Measurements from ENCODE around the gene ZNF804A.

The ZNF804A gene

DNA sequence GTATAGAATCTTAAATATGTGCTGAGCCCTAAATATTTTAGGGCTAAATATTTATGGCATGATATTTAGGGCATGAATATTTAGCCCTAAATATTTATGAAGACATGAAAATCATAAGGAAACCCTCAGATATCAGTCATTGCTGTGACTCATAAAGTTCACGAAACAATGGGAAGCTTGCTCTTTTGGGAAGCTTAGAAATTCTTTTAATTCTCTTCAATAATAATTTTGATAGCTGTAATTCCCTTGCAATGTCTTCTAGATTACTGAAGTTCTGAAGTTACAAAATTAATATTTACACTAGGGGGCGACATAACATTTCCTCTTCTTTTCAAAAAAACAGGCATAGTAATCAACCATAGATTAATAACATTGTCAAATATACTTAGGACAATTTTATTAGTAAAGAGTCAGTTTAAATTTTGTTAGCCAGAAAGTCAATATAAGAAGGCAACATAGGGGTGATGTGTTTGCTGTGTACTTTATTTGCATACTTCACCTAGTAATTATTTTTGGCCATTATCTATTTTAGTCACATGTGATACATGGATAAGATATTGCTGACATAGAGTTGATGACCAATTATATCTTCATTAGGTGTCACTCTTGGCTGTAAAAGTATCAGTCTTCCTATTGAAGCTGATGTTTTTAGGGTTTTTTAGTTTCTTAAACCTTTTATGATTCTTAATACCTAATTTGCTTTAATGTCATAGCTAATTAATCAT lies 13.2 kb downstream of the ZNF804A start:
- no peak for DNase-seq

DNA sequence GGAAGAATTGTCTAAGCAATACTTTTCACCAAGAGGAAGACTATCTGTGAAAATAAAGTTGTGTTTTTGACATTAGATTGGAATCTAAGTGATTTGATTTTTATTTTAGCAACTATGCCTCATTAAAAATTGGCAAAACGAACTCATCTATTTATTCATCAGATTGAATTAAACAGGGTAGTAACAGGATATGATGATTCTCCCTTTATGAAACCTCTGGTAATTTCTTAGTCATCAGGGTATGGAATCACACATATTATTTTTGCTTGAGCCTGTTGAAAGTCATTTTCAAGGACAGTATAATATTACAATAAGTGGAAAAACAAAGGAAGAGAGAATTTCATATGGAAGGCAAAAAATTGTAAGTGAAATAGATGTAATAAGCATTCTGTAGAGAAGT lies 22.0 kb downstream of the ZNF804A start:
- DNase-seq: no peak

DNA sequence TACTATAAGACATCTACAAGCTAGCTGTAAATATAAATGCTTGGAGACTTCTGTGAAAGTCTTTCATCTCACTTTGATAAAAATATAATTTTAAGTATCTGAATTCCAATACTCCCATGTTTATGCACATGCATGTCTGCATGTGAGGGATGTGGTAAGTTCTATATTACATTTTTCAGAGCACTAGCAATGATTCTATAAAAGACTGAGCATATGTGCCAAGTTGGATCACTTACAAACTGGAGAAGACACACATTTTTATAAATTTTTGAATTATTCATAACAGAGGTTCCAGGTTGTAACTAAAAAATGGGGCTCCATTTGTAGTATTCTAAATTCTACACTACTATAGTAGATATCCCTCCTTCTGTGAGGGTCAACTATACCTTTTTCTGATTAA lies 26.0 kb downstream of the ZNF804A start:
- no peak for DNase-seq

DNA sequence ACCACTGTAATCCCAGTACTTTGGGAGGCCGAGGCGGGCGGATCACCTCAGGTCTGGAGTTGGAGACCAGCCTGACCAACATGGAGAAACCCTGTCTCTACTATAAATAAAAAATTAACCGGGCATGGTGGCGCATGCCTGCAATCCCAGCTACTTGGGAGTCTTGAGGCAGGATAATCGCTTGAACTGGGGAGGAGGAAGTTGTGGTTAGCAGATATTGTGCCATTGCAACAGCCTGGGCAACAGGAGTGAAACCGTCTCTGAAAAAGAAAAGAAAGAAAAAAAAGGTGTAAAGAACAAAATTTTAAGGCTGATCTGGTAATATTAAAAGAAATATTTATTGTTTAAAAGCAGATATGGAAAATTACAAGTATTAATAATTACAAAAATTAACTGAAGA lies 29.7 kb downstream of the ZNF804A start:
- no peak for DNase-seq

DNA sequence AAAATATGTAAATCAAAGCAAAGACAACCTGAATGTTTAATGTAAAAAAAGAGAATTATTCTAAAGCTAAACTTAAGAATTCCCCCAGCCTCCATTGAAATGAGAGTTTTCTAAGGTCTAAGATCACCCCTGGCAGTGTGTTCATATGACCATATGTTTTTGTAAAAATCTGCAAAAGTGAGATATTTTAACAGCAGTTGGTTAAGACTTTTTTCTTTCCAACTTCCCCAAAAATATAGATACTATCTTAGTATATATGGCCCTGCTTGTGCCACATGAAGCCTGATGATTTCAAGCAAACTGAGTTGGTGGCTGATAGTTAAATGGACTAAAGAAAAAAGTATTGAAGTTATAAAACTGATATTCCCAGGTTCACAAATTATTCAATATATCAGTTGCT lies 35.4 kb downstream of the ZNF804A start:
- DNase-seq: no peak

DNA sequence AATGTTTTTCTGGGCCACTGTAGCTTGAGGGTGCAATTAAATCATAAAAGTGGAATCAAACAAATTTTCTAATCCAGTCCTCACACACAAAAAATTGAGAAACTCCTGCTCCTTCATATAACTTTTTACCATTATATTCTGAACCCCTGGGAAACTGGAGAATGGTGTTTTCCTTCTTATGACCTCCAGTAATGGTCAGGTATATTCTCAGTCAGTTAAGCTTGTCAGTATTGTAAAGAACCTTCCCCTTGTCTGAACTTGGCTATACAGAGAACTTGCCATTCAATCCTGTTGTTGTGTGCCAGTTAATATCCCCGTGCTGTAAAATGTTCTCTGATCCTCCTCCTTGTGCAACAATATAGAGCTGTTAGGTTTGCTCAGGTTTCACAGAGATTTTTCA lies 39.5 kb downstream of the ZNF804A start:
- no peak for DNase-seq

DNA sequence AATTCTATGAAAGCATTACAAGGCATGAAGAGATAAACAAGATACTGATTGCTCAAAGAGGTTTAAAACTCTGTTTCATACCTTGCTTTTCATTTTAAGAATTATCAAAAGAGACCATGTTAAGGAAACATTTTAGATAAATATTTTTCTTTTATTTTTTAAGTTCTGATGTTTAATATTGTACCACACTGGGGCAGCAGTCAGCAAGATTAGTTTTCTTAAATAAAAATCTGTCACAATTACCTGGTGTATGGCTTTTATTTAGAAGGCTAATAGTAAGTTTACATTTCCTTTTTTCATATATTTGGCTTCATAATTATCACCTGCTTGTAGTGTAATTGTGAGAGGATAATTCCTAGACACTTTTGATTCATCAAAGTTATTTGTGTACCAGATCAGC lies 46.4 kb downstream of the ZNF804A start:
- DNase-seq: no peak

DNA sequence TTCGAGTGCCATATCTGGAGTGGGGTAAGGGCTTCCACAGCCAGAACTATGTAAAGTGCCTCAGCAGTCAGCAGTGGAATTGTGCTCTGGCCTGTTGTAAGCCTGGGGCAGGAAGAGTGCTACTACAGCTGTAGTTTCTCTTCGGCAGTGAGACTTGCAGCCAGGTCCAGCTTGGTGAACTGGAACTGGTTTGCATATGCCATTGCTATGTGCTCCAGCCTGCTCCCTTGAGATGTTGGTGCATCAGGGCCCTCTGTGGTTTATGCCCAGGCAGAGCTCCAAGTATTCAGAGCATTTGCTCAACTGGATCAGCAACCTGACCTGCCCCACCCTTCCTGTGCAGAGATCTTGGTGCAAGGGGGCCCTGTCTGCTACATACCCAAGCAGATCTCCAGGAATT lies 47.8 kb downstream of the ZNF804A start:
- no peak for DNase-seq

DNA sequence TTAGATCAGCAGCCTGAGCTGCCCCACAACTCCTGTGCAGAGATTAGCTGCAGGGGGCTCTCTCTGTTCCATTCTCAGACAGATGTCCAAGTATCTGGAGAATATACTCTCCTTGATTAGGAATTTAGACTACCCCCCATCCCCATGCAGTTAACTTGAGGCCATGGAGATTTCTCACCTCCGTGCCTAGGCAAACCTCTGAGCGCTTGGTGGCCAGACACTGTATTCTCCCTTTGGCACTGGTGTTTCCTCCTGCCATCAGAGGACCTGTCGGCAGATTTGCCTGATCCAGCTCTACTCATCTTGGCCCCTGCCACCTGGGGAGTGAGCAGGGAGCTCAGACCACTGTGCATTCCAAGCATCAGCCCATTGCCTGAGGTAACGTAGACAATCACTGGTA lies 48.3 kb downstream of the ZNF804A start:
- DNase-seq: no peak

DNA sequence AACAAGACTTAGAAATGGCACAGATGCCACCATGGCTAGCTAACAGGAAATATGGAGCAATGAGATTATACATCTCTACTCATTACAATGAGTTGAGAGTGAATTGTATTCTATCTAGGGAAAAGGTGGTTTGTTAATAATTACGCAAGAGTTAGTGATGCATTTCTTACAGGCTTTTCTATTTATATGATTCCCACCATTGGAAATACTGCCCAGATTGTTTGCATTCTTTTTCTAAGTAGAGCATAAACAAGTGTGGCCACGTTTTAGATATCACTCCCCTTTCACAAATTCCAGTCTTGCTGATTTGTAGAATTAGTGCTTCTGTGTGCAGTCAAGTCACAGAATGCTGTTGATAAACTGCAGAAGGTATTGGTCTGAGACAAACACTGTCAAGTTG lies 56.6 kb downstream of the ZNF804A start:
- DNase-seq: no peak

DNA sequence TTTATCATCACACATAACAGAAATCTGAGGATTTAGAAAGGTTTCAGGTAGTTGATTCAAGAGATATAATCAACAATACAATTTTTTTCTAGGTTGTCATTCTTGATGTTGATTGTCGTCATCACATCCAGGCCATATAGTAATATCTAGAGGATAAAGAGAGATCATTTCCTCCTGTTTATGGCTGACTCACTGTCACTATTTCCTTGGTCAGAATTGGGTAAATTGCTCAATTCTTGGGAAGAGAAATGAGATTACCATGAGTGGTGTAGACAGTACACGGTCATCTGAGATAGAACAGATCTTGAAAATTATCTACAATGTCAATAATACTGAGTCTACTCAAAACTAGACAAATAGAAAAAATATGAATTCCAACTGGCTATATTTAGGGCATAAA lies 78.8 kb downstream of the ZNF804A start:
- no peak for DNase-seq

DNA sequence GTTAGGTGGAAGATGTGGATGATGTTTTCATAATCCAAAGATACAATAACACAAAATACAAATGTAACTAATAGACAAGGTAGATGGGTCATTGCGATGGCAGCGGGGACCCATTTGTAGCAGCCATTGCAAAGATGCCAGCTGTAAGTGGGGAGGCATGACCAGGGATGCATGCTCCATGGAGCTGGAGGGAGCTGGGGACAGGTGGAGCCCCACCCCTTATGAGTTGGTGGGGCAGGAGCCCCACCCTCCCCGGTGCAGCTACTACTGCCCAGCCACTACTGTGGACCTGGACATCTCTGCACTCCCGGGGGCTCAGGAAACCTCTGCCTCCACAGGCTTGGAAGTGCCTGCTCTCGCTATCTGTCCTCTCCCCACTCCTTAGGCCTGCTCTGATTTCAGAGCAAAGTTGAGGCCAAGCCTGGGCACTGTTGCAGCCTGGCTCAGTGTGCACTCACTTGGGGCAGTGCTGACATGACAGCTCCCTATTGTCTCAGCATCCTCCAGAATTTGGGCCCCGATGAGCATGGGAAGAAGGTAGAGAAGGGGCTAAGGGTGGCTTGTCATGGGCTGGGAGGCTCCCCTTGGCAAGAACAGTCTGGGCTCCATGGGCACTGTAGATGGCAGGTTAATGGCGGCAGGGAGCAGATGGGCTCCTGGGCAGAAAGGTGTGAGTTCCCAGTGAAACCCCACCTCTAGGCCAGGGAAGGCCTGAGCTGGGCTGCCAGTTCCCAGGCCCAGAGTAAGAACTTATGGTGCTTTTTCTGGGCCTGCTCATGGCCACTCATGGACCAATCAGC lies 81.1 kb downstream of the ZNF804A start:
- DNase-seq: no peak

DNA sequence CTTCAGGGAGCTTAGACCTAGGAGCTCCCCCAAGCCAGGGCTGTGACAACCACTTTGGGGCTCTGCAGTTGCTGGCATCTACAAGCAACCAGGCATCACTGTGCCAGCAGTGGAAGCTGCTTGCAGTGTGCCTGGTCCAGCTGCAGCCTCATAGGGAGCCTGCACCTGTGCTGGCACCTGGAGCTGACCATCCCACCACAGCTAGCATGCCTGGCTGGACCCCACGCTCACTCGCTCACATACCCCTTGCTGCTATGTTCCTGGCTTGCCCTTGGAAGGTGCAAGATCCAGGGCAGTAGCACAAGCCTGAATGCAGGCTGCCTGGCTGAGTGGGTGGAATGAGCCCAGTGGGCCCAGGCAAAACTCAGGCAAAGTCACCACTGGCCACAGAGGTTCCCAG lies 82.5 kb downstream of the ZNF804A start:
- DNase-seq: no peak

DNA sequence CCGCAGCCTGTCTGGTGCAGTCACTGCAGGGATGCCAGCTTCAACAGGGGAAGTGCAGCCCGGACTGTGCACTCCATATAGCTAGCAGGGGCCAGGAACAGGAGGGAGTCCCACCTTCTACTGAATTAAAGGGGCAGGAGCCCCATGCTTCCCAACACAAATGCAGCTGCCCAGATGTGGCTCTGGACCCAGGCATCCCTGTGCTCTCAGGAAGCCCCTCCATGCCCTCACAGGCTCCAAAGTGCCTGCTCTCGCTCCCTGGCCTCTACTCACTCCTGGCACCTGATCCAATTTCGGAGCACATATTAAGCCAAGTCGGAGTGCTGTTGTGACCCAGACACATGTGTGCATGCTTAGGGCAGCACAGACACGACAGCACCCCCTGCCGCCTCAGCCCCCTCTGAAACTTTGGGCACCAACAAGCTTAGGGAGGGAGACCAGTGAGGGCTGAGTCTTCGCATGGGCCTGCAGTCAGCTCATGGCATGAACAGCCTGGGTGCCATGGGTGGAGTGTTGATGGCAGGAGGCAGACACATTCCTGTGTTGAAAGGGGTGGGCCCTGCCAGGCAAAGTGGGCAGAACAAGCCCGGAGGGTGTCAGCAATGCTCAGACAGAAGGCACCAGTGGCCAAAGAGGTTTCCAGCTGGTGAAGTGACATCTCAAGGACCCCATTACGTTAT lies 83.5 kb downstream of the ZNF804A start:
- DNase-seq: no peak

DNA sequence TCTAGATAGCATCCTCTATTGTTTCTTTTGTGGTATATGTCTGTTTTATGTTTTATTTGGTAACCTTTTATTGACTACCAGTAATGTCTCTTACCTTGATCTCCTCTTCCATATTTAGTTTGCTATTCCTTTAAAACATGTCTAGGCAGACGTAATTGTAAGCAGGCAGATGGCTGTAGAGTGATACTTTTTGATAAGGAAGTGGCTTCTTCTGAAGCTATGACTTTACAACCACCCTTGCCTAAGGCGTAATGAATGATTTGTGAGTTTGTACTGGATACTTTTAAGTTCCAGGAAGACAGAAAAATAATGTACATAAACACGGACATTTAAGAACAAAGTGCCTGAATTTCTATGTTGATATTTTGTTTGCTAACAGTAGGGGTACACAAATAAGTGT lies 85.6 kb downstream of the ZNF804A start:
- no peak for DNase-seq

DNA sequence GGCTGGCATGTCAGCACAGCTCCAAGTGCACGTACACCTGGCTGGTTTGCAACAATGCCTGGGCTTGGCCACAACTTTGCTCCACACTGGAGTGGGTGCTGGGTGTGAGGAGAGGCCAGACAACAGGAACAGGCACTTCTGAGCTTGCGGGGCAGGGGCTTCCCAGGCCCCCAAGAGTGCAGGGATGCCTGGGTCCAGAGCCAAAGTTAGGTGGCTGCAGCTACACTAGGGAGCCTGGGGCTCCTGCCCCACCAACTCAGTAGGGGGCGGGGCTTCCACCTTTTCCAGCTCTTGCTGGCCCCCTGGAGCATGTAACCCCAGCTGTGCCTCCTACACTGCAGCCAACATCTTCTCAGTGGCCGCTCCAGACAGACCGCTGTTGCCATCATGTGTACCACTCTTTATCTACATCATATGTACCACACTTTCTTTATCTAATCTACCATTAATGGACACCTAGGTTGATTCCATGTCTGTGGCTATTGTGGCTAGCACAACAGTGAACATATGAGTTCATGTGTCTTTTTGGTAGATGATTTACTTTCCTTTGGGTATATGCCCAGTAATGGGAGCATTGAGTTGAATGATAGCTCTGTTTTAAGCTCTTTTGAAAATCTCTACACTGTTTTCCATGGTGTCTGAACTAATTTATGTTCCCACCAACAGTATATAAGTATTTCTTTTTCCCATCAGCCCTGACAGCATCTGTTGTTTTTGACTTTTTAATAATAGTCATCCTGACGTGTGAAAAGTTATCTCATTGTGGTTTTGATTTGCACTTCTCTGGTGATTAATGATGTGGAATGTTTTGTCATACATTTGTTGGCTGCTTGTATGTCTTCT lies 87.9 kb downstream of the ZNF804A start:
- DNase-seq: no peak

DNA sequence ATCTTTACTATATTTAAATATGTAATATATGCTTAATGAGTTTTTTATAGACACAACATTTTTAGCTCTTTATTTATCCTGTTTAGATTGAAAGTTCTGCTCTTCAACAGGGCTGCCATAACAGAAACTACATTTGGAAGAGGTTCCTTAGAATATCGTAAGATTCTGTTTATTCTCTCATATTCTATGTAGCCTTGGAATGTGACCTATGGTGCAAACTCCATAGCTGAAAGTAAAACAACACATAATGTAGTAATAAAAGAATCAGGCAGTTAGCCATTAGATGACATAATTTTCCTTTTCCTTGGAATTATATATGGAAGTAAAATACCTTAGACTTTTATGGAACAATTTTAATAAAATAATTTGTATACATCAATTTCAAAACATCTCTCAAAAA lies 91.3 kb downstream of the ZNF804A start:
- no peak for DNase-seq

DNA sequence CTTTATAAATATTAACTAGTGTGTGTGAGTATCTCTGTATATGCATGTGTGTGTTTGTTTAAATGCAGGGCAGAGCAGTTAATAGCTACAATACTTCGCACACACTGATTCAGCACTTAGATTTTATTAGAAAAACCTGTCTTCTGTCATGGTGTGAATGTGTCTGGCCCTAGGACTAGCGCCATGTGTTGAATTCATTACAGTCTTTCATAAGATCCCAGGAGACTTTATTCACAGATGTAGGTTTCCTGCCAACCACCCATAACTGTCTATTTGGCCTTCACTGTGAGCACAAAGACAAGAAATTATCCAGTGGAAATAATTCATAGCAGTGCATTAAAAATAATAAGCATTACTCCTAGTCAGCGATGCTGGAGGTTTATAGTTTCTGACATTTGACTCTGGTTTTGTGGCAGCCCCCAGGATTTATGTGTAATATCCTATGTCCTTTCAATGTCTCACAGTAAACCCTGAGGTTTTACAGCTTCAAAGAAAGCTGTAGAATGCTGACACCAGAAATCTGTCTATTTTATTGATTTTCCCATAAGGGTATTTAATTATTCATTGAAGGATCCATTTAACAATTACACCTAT lies 93.9 kb downstream of the ZNF804A start:
- DNase-seq: no peak

DNA sequence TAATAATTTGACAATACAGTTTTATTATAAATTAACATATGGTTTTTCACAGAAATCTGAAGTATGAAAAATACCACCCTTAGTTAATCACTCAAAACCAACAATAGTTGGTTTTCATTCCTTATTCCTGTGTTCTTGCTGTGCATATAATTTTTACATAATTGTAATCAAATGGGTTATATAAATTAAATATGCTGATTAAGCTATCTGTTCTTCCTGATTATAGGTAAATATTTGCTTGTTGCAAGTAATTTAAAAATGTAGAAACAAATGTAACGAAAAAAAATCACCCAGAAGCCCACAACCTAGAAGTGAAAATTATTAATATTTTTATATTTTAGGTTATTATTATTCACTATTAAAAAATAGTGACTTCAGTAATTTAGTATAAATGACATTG lies 98.3 kb downstream of the ZNF804A start:
- DNase-seq: no peak

DNA sequence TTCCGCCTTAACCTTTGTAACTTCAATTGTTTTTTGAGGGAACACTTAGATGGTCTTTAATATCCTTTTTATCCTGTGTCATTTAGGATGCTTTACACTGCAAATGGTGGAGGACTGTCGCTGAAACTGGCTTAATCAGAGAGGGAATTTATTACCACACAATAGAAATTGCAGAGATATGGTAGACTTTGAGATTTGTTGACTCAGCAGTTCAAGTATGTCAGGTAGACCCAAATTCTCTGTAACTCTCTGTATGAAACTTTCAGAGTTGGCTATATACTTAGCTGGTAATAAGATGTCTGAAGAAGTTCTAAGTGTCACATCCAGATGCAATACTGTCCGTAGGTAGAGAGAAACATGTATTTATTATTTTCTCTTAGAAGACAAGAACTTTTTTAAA lies 100.1 kb downstream of the ZNF804A start:
- no peak for DNase-seq

DNA sequence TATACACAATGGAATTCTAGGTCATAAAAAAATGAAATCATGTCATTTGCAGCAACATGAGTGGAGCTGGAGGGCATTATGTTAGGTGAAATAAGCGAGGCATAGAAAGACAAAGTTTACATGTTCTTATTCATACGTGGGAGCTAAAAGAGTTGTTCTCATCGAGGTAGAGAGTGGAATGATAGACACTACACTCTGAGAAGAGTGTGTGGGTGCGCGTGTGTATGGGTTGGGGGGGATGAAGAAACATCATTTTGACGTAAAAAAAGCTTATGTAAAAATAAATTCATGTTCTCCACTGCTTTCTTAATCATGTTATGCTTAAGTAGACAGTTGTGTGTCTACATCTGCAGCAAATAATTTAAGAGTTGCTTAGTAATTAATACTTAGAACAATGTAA lies 123.6 kb downstream of the ZNF804A start:
- no peak for DNase-seq

DNA sequence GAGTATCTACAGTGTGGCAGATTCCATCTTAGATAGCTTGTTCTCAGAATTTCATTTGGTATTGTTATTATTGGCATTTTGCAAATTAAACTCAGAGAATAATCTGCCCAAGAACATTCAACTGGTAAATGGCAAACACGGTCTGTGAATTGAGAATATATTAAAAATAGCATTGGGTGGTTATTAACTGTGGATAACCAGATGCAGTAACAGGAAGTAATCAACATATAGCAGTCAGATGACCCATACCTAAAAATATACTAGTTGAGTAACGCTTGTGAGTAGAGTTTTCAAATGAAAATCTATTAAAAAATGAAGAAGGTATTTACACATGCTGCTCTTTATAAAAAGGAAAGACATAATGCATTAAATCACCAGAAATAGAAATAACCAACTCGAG lies 129.5 kb downstream of the ZNF804A start:
- DNase-seq: no peak

DNA sequence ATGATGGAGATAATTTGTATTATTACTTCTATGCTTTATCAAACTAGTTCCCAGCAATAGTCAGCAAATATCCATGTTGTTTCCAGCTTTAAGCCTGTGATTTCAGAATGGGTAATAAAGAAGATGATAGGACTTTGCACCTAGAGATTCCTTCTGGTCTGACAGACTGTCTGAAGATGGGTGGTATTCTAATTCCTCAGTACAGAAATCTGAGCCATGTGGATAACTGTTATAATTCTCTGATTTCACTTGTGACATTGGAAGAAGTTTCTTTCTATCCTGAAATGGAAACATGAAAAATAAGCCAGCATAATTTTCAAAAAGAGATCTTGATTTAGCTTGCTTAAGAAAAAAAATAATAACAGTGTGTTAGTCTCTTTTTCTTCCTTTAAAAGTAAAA lies 130.1 kb downstream of the ZNF804A start:
- DNase-seq: no peak
